NCI-H748 treated with DMSO at 0.1 percent for 48 hours (cell line): ENCODE results near the gene CACHD1.

Experiments used
- DNase-seq: peaks from one replicate; lab custom pipeline; 2025; lab: John Stamatoyannopoulos, UW

CACHD1 gene

DNA sequence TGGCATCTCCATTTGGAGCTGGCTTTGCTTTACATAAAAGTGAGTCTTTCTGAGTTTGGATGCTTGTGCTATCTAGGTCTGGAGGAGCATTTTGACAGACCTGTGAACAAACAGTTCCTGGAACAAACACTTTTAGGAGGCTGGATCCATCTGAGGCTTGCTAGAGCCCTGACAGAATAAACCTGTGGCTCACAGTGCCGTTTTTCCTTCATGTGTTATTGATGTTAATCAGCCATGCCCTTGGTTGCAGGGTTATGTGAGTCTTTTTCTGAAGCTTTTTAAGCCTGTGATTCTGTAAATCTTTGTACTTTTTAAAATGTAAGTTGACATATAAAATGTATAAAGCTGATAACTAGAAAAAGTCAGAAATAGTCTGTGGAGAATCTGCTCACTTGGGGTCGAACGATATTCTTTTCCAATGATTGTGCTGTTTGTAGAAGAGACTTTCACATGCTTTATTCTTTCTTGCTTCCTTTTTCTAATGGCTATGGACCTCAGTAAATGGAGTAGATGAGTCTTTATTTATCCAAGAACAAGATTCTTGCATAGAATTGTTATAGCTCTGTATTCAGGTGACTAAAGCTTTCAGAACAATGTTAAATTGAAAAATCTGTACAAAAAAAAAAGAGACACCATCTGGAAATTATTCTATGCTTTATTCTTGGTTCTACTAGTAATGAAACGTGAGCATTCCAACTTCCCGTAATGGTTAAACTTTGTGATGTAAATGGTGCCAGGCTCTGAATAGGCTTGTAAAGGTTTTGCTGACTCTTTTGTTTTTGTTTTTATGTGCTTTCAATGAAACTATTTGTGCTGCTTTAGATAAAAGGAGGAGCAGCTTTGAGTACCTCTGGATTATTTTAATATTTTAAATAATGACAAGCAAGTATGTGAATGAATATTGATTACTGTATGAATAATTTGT is 53.7 kb downstream of the CACHD1 start:
- no peak for DNase-seq

DNA sequence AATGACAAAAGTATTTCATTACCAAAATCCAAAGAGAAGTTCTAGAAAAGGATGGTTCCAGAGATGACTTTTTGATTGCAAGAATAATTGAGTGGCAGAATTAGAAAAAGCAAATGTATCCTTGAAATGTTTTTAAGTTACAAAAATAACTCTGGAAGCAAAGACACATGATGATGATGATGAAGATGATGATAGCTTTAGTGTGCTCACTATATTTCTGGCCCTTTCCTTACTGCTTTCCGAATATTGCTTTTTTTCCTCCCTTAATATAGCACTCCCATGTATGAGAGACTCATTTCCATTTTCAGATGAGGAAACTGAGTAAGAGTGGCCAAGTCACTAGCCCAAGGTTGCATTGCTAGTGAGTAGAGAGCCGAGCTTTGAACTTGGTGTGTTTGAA is 54.7 kb downstream of the CACHD1 start:
- no peak for DNase-seq

DNA sequence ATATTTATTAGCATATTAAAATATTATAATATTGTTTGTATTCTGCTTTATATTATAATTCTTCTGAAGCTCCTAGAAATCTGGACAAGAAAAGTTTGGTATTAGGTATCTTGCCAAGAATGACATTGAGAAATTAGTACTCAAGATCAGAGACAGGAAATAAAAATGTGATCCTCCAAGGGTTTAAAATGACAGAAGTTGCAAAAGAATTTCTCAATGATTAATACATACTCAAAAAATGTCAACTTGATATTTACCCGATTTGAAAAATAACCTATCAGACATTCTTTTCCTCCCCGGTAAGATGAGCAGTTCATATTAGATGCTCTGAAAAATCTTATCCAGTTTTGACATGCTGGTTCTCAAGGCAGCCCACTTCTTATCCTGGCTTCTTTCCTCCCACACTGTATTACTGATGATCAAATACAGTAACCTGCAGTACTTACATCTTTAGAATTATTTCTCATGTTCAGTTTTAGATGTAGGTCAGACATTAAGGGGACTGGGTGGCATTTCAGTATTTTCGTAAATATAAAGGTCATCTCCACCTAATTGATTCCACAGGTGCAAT is 55.3 kb downstream of the CACHD1 start:
- DNase-seq, result no peak

DNA sequence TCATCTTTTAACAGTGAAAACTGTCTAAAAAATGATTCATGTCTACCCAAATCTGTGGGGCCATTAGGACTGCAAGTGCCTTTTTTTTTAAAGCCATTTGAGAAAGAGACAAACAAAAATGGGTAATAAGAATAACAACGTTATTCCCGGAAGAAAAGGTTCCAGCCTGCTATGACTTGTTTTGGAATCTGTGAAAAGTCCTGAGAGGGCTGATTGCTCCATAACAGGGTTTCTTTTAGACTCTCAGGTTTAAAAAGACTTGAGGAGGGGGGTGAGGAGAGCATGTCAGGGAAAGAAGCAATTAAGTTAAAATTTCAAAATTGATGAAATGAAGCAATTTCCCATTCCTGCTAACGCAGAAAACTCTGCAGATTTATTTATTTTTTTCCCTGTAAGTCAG is 56.4 kb downstream of the CACHD1 start:
- no peak for DNase-seq

DNA sequence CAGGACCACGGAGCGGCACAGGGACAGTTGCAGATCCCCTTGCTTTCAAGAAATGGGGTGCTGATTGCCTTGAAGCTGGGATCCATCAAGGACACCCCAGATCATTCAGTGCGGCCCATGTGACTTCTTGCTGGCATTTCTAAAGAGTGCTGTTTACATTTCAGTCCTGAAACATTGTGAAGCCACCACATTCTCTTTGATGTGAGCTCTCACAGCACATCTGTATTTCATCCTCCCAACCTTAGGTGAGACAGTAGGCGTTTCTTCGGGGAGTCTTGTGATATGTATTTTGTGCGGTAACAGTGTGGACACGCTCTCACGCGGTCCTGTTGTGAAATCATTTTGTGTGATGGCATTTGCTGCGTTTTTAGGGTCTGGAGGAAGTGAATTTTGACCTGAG is 57.2 kb downstream of the CACHD1 start:
- no peak for DNase-seq

GRCh38 chr1:64527786-64528185 is 57.9 kb downstream of the CACHD1 start:
- DNase-seq, result no peak

DNA sequence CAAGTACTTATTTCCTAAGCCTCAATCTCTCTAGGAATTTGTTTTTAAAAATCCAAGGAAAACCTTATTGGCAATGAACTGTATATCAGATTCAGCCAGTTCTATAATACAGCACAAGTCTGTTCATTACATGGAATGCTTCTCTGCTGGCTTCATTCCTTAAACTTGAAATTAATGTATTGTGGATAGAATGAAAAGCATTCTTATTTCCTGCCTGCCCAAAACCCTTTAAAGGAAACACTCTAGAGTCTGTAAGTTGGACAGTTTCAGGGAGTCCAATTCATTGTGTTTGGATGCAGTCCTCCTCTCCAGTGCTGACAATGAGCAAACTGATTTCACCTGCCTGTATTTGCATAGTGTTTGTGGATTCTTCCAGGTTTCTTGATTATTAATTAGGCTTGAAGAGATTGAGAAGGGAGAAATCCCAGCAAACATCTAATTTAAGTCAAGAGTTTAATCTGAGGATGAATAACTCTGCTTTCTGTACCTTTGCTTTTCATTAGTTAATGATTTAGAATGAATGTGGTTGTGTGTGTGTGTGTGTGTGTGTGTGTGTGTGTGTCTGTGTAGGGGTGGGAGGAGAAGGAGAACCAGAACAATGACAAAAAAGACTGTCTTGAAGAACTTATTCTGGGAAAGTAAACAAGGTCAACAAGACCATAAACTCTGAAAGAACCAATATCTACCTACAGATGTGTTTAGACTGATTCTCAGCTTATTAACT is 61.2 kb downstream of the CACHD1 start:
- no peak for DNase-seq

GRCh38 chr1:64532646-64533045 is 62.7 kb downstream of the CACHD1 start:
- no peak for DNase-seq

GRCh38 chr1:64535938-64536835 is 66.3 kb downstream of the CACHD1 start:
- DNase-seq, result peak; percentile 78

DNA sequence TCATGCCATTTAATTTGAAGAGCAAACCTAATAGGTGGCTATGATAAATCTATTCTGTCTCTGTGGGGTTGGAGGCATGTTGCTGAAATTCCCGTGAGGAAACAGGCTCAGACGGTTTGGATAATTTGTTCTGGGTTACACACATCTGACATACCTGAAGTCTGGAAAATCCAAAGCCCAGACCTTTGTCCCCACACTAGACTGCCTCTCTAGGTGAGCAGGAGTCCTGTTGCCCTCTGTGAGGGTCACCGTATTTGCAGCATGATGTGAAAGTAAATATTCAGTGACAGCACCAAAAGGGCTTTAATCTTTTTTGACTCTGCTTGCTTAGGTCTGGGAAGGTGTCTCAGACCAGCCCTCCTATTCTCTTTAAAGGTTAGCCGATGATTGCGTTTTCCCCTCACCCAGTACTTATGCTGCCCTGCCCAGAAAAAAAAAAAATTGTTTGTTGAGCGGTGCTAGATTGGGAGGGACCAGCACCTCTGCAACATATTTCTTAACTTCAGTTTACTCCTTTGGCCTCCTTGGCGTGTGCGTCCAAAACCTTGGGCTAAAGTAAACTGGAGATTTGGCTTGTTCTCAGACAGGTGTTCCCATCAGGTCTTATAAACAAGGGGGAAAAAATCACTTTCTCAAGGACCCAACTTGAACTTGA is 67.0 kb downstream of the CACHD1 start:
- DNase-seq, result no peak

GRCh38 chr1:64537942-64538341 is 68.0 kb downstream of the CACHD1 start:
- no peak for DNase-seq

DNA sequence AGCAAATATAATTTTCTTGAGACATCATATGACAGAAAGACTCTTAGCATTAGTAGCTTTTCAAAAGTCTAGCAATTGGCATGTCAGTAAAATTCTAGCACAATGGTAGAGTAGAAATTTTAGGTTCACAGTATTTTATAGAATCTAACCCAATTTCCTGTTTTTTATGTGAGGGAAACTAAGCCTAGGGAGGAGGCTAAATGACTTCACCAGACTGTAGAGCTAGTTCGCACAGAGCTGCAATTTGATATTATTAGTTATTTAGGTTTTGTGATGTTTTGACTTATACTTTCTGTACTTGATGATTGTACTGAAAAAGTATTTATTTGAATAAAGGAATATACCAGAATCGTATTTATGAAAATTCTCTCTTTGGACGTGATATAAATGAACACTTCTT is 68.5 kb downstream of the CACHD1 start:
- DNase-seq, result no peak

GRCh38 chr1:64539289-64539688 is 69.4 kb downstream of the CACHD1 start:
- no peak for DNase-seq

DNA sequence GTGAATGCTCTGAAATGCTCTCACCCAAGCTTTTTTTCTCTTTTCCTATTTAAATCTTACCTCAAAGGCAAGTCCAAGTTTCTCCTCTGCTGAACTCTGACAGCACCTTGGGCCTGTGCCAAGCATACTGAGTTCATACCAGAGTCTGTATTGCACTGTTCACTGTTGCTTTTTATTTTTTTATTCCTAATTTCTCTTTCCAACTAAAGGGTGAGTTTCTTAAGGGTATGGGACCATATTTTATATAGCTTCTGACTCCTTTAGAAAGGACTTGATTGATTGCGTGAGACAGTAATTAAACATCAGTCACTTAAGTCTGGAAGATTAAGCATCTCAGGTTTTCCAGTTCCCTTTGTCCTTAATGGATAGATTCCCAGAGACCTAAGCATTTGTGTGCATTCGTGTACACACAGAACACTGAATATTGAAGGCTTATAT is 69.9 kb downstream of the CACHD1 start:
- DNase-seq, result no peak

GRCh38 chr1:64540265-64540791 is 70.4 kb downstream of the CACHD1 start:
- peak; percentile 44 for DNase-seq

- no peak for DNase-seq
Observed at GRCh38 chr1:64542118-64542517, 72.2 kb downstream of the CACHD1 start.

GRCh38 chr1:64543831-64544230 is 73.9 kb downstream of the CACHD1 start:
- DNase-seq, result no peak

DNA sequence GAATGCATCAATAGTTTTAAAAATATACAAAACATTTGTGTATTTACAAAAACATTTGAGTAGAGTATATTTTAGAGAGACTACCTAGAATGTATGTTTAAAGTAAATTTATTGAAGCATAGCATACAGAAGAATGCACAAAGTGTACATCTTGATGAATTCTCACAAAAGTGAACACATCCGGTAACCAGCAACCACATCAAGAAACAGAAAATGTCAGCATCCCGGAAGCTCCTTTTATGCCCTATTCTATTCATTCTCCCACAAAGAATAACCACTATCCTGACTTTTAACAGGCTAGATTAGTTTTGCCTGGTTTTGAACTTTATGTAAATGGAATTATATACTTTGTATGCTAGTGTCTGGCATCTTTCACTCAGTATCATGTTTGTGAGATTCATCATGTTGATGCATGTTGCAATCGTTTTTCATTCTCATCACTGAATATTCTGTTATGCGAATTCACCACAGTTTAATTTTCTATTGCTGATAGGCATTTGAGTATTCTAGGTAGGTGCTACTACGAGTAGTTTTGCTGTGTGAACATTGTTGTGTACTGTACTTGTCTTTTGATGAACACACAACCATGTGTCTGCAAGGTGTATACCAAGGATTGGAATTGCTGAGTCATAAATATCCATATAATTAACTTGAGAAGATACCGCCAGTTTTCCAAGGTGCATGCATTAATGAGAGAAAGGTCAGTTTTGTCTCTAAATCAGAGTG is 75.4 kb downstream of the CACHD1 start:
- DNase-seq, result no peak

DNA sequence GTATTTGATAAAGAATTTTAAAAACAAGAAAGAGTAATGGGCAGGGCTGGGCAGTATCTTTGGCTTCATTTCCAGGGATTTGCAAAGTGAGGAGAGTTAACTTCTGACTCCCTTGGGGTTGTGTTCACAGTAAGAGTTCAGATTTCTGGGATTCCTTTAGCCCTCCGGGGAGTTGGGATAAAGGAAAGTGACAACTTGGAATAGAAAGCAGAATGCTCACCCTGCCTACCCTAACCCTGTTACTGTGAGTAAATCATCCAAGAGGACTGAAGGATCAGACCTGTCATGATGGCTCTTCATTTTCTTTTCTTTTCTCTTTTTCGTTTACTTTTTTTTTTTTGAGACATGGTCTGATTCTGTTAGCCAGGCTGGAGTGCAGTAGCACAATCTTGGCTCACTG is 76.1 kb downstream of the CACHD1 start:
- DNase-seq, result no peak

DNA sequence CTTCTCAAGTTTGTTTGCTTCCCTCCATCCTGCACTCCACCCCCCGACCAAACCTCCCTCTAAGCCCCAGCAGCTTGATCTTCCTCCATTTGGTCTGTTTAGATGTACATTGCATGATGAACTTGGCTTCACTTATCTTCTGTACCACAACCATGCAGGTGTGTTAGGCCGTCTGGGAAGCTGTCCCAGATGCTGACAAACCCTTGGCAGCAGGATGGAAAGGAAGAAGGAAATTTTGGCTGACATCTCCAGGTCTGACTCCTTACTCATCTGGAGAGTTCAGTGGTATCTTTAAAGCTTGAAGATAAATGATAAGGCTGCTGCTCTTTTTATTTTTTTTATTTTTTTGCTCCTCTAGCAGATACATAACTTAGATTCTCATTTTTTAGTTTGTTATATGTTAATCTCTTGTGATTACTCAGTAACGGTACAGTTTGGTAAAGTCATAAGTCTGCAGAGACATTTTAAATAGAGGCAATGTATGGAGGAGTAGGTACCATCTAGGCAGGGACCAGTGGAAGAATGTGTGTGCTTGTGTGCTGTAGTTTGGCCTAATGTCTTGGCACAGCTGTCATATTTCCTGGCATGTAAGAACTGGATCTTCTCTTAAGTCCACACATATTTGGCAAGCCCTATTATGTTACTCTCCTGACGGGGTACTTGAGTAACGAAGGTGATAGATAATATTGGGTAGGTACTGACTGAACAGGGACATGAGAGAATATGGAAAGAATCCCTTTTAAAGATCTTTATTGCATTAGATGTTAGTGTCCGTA is 79.7 kb downstream of the CACHD1 start:
- DNase-seq, result no peak
